Loucy (cell line): ENCODE results near the gene ELMOD1.

ENCODE experiments used
- H2AFZ ChIP-seq: fragments of 200-600 bp; sonication (generic); 2 replicates; pipeline ENCODE4 v1.6.0; 2016; ENCODE audit warnings: antibody characterized with exemption, mild to moderate bottlenecking, low read length, moderate library complexity
- H3F3A ChIP-seq: fragments of 200-600 bp; 2 replicates; pipeline ENCODE4 v1.6.0; 2016; ENCODE audit warnings: antibody characterized with exemption, low read depth, mild to moderate bottlenecking
- H3K27me3 ChIP-seq: fragments of 200-600 bp; sonication (generic); 2 replicates; pipeline ENCODE4 v1.6.1; 2014; ENCODE audit warnings: low read length, mild to moderate bottlenecking; ENCODE audit not compliant: insufficient read depth, poor library complexity, severe bottlenecking
- H3K36me3 ChIP-seq: fragments of 200-600 bp; sonication (generic); 2 replicates; pipeline ENCODE4 v1.6.1; 2016; ENCODE audit warnings: low read length; ENCODE audit not compliant: insufficient read depth
- H3K4me1 ChIP-seq: fragments of 200-600 bp; sonication (generic); 2 replicates; pipeline ENCODE4 v1.5.1; 2014; ENCODE audit warnings: low read length, mild to moderate bottlenecking; ENCODE audit not compliant: insufficient read depth, poor library complexity, severe bottlenecking
- H3K4me2 ChIP-seq: fragments of 200-600 bp; sonication (generic); 2 replicates; pipeline ENCODE4 v1.6.0; 2014; ENCODE audit warnings: antibody characterized with exemption, low read length, low read depth, mild to moderate bottlenecking; ENCODE audit not compliant: poor library complexity, severe bottlenecking
- H3K4me3 ChIP-seq: fragments of 200-600 bp; sonication (generic); 2 replicates; pipeline ENCODE4 v1.5.1; 2014; ENCODE audit warnings: low read length, mild to moderate bottlenecking, mixed read lengths; ENCODE audit not compliant: poor library complexity, severe bottlenecking
- H3K79me2 ChIP-seq: fragments of 200-600 bp; sonication (generic); 2 replicates; pipeline ENCODE4 v1.6.1; 2014; ENCODE audit warnings: low read length; ENCODE audit not compliant: insufficient read depth
- H3K9ac ChIP-seq: fragments of 200-600 bp; sonication (generic); 2 replicates; pipeline ENCODE4 v1.6.0; 2014; ENCODE audit warnings: mild to moderate bottlenecking, low read depth, low read length, moderate library complexity; ENCODE audit not compliant: poor library complexity, severe bottlenecking
- H3K9me2 ChIP-seq: fragments of 200-600 bp; sonication (generic); replicated peaks from 2 replicates; pipeline ENCODE4 v1.6.1; 2016; ENCODE audit warnings: low read depth, low read length, mixed read lengths
- H3K9me3 ChIP-seq: fragments of 200-600 bp; sonication (generic); 2 replicates; pipeline ENCODE4 v1.6.1; 2014; ENCODE audit warnings: mild to moderate bottlenecking, antibody characterized with exemption, low read length, low read depth; ENCODE audit not compliant: insufficient read depth
- H4K20me1 ChIP-seq: fragments of 200-600 bp; sonication (generic); 2 replicates; pipeline ENCODE4 v1.6.0; 2014; ENCODE audit warnings: antibody characterized with exemption, low read length, mild to moderate bottlenecking; ENCODE audit not compliant: insufficient read depth, poor library complexity, severe bottlenecking
- CTCF ChIP-seq: fragments of 200-600 bp; sonication (generic); conservative IDR thresholded peaks from 2 replicates; pipeline ENCODE4 v1.5.1; 2014; ENCODE audit warnings: mild to moderate bottlenecking, antibody characterized with exemption, low read length
- EZH2phosphoT487 ChIP-seq: fragments of 200-600 bp; IDR thresholded peaks from 2 replicates; pipeline ENCODE4 v1.6.1; 2018; ENCODE audit warnings: antibody characterized with exemption, mild to moderate bottlenecking, moderate library complexity, borderline replicate concordance

The ELMOD1 gene

GRCh38 chr11:107695446-107695845 is 104.5 kb downstream of the ELMOD1 start:
- Histone ChIP-seq H3K9ac (no peak overlapping the region), H3K4me1 (no peaks in the 10 kb centered on the region), H3K4me2 (no peak overlapping the region), H3K9me2 (no peaks in the 10 kb centered on the region), H3K4me3 (no peak overlapping the region), H2AFZ (no peak overlapping the region), H3K9me3 (no peaks in the 10 kb centered on the region), H3K79me2 (no peaks in the 10 kb centered on the region), H3K27me3 (no peaks in the 10 kb centered on the region), H4K20me1 (no peaks in the 10 kb centered on the region), H3F3A (no peaks in the 10 kb centered on the region), H3K36me3 (no peaks in the 10 kb centered on the region)
- no peak for TF ChIP-seq EZH2phosphoT487
- TF ChIP-seq CTCF: no peak

- no peaks in the 10 kb centered on the region for H3K27me3 ChIP-seq
- no peak for TF ChIP-seq EZH2phosphoT487
- no peak for TF ChIP-seq CTCF
Measured at GRCh38 chr11:107696140-107696539, 105.2 kb downstream of the ELMOD1 start.

GRCh38 chr11:107697291-107697690 is 106.3 kb downstream of the ELMOD1 start:
- Histone ChIP-seq H3K9me3 (no peaks in the 10 kb centered on the region), H4K20me1 (no peaks in the 10 kb centered on the region), H3F3A (no peaks in the 10 kb centered on the region), H2AFZ (no peak overlapping the region), H3K9me2 (no peaks in the 10 kb centered on the region), H3K27me3 (no peaks in the 10 kb centered on the region), H3K79me2 (no peaks in the 10 kb centered on the region), H3K9ac (no peak overlapping the region), H3K4me2 (no peak overlapping the region), H3K4me1 (no peaks in the 10 kb centered on the region), H3K4me3 (no peak overlapping the region), H3K36me3 (no peaks in the 10 kb centered on the region)
- TF ChIP-seq EZH2phosphoT487: no peak
- no peak for TF ChIP-seq CTCF

More at GRCh38 chr11:107696140-107696539, 105.2 kb downstream of the ELMOD1 start:
- Histone ChIP-seq H3K9me2 (no peaks in the 10 kb centered on the region), H3K36me3 (no peaks in the 10 kb centered on the region), H2AFZ (no peak overlapping the region), H3K4me2 (no peak overlapping the region), H4K20me1 (no peaks in the 10 kb centered on the region), H3K4me3 (no peak overlapping the region), H3F3A (no peaks in the 10 kb centered on the region), H3K4me1 (no peaks in the 10 kb centered on the region), H3K9me3 (no peaks in the 10 kb centered on the region), H3K9ac (no peak overlapping the region), H3K79me2 (no peaks in the 10 kb centered on the region)
